ENCODE measurements around the gene SEC14L6. TPM values are rescaled to one million over a fixed set of nuclear protein-coding genes. Genes with fewer than 3 reads are reported as not detected.

SEC14L6 gene
- total RNA-seq, 1 donor from 2014 or later: not detected

DNA sequence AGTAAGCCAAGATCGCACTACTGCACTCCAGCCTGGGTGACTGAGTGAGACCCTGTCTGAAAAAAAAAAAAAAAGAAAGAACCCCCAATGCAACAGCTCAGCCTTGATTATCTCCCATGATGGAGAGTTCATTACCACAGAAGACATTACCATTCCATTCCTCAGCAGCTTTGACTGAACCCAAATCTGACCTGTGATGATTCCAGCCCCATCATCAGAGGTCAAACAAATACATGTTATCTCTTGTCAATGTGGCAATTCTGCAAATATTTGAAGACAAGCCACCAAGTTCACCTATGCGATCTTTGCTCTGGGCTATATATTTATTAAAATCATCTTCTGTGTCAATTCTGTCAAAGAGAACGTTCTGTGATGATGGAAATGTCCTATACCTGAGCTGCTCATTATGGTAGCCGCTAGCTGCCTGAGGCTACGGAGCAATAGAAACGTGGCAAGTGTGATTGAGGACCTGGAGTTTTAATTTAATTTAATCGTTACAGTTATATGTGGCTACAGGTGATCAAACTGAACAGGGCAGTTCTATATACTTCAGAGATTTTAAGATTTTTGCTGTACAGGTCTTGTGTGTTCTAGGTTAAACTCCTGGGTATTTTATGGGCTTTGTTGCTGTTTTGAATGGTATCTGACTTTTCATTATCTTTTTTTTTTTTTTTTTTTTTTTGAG is 48.9 kb downstream of the SEC14L6 start:
- no peak for DNase-seq
- intact Hi-C loops (cut with micrococcal nuclease): no loop called here
- Histone ChIP-seq H3K36me3 (no peaks in the 10 kb centered on the region), H3K27me3 (ENCODE audit: low read depth) (peaks cover 58% of the 10 kb centered on the region), H3K4me3 (no peak overlapping the region), H3K27ac (replicated peaks) (no peak overlapping the region), H3K4me1 (no peaks in the 10 kb centered on the region), H3K9me3 (replicated peaks) (no peaks in the 10 kb centered on the region)
- TF ChIP-seq, protein P1, sequence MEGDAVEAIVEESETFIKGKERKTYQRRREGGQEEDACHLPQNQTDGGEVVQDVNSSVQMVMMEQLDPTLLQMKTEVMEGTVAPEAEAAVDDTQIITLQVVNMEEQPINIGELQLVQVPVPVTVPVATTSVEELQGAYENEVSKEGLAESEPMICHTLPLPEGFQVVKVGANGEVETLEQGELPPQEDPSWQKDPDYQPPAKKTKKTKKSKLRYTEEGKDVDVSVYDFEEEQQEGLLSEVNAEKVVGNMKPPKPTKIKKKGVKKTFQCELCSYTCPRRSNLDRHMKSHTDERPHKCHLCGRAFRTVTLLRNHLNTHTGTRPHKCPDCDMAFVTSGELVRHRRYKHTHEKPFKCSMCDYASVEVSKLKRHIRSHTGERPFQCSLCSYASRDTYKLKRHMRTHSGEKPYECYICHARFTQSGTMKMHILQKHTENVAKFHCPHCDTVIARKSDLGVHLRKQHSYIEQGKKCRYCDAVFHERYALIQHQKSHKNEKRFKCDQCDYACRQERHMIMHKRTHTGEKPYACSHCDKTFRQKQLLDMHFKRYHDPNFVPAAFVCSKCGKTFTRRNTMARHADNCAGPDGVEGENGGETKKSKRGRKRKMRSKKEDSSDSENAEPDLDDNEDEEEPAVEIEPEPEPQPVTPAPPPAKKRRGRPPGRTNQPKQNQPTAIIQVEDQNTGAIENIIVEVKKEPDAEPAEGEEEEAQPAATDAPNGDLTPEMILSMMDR (IDR thresholded peaks at IDR 0.05; ENCODE audit: borderline replicate concordance): no peak

DNA sequence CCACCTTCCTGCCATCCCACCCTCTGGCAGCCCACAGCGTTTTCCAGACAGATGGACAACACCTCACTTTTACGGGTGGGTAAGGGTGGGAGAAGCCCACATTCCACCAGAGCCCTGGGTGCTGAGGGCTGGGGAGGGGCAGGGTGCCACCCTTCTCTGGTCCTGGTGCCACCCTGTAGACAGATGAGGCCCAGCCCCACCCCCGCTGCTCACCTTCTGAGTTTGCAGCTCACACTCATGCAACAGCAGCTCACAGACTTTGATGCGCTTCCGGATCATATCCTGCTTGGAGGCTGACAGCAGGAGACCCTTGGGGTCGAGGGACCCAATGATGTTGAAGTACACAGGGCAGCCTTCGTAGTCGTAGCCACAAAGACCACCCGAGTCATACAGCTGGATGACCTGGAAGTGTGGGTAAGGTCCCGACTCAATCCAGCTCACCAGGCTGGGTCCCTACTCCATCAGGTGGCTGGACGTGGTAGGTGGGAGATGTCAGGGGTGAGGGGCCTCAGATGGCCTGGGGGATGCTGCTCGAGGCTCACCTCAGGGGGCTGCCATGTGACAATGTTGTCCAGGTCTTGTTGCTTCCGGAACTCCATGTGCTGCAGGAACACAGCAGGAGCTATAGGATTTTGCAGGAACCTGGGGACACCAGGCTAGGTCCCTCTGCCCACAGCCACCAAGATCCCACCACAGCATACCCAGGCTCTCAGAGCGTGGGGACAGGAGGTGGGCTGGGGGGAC is 51.3 kb downstream of the SEC14L6 start:
- H3K36me3 ChIP-seq: no peaks in the 10 kb centered on the region
- peaks cover 56% of the 10 kb centered on the region for H3K27me3 ChIP-seq (ENCODE audit: low read depth)
- H3K4me1 ChIP-seq: no peaks in the 10 kb centered on the region
- H3K9me3 ChIP-seq (replicated peaks): no peaks in the 10 kb centered on the region
- TF ChIP-seq, protein P1 (IDR thresholded peaks at IDR 0.05; ENCODE audit: borderline replicate concordance): no peak
- no peak overlapping the region for H3K4me3 ChIP-seq
- DNase-seq: no peak
- intact Hi-C loops (cut with micrococcal nuclease): no loop called here
- no peak overlapping the region for H3K27ac ChIP-seq (replicated peaks)

DNA sequence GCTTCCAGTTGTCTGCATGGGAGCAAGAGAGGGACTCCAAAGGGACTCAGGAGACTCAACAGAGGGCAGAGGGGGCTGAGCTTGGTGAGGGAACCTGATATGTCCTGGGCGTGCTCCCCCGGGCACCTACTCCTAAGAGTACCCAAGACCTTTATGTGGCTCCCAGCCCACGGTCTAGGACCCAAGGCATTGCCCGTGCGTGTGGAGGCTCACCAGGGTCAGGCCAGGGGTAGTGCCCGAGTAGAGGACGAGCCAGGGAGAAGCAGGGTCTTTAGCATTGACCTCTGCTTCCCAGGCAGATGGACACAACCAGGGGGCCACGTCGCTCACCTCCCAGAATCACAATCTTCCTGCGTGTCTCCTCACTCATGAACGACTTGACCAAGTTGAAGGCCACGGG is 54.4 kb downstream of the SEC14L6 start:
- Histone ChIP-seq H3K9me3 (replicated peaks) (no peaks in the 10 kb centered on the region), H3K4me1 (no peaks in the 10 kb centered on the region), H3K27ac (replicated peaks) (no peak overlapping the region), H3K36me3 (no peaks in the 10 kb centered on the region), H3K4me3 (no peak overlapping the region), H3K27me3 (ENCODE audit: low read depth) (peaks cover 63% of the 10 kb centered on the region)
- intact Hi-C loops (cut with micrococcal nuclease): no loop called here
- TF ChIP-seq, protein P1 (IDR thresholded peaks at IDR 0.05; ENCODE audit: borderline replicate concordance): no peak
- DNase-seq: no peak

DNA sequence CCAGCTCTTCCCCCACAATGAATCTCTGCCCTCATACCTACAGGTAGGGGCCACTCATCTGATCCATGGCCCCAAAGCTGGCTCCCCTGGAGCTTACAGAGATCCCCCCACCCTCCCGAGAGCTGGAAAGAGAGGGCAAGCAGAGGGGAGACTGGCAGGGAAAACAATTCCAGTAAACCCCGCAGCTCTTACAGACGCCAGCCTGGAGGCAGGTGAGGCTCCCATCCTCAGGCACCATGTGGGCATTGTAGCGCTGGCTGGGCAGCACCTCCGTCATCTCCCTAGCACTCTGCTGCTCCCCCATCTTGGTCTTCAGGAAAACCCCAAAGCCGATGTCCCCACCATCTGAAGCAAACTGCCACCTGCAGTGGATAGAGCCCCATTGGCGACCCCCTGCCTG is 55.2 kb downstream of the SEC14L6 start:
- Histone ChIP-seq H3K4me3 (no peak overlapping the region), H3K36me3 (no peaks in the 10 kb centered on the region), H3K4me1 (no peaks in the 10 kb centered on the region), H3K9me3 (replicated peaks) (no peaks in the 10 kb centered on the region), H3K27me3 (ENCODE audit: low read depth) (peaks cover 63% of the 10 kb centered on the region), H3K27ac (replicated peaks) (no peak overlapping the region)
- DNase-seq: no peak
- intact Hi-C loops (cut with micrococcal nuclease): no loop called here
- TF ChIP-seq, protein P1 (IDR thresholded peaks at IDR 0.05; ENCODE audit: borderline replicate concordance): no peak

DNA sequence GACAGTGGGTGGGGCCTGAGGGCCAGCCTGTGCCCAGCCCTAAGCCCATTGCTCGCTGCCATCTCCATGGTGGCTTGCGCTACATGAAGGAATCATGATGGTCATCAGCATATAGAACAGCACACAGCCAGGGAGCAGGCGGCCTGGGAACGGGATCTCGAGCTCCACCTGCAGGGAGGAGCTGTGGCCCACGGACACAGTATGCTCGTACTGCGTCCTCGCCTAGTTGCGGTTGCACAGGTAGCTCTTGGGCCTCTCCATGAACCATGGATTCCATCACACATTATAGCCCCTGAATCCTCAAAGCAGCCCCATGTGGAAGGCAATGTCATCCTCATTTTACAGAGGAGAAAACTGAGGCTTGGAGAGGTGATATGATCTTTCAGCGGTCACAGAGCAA is 56.1 kb downstream of the SEC14L6 start:
- TF ChIP-seq, protein P1 (IDR thresholded peaks at IDR 0.05; ENCODE audit: borderline replicate concordance): no peak
- Histone ChIP-seq H3K27ac (replicated peaks) (no peak overlapping the region), H3K4me3 (no peak overlapping the region), H3K4me1 (no peaks in the 10 kb centered on the region), H3K9me3 (replicated peaks) (no peaks in the 10 kb centered on the region), H3K36me3 (no peaks in the 10 kb centered on the region), H3K27me3 (ENCODE audit: low read depth) (peaks cover 66% of the 10 kb centered on the region)
- intact Hi-C loops (cut with micrococcal nuclease): no loop called here
- no peak for DNase-seq

Measured in left ventricle myocardium inferior (tissue), 1 donor.